ENCODE results near the gene NOXO1.

The NOXO1 gene

DNA sequence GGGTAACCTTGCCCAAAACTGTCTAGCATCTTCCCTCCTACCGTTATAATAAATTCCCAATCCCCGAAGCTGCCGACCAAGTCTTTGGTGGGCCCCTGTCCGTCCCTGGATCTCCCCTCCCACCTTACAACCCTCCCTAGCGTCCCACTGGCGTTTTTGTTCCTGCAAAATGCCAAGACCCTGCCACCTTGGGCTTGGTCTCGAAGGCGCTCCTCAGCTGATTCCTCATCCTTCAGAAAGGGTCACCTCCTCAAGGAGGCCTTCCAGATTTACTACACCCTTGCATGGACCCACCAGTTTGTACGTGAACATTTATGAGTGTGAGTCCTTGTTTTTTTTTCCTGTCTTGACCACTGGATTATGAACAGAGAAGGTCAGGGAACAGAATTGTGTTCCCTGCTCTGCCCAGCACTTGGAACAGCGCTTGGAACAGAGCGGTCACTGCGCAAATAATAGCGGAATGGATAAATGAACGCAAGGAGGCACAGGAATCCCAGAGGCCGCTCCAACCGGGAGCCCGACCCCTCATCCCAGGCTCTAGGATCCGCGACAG is 1.8 kb upstream of the NOXO1 start:
- no peak overlapping the region for H4K12ac ChIP-seq (ENCODE audit: low read depth, low read length)
- H3K79me1 ChIP-seq (ENCODE audit: low read length), result peaks cover 8% of the 10 kb centered on the region
- H3K18ac ChIP-seq (ENCODE audit: low read length), result no peak overlapping the region
- peaks cover 2% of the 10 kb centered on the region for H3K79me2 ChIP-seq (ENCODE audit: control insufficient read depth, insufficient read depth, low read length, poor library complexity)
- WGBS (ENCODE audit: extremely low coverage, insufficient coverage, insufficient read length), result no CpG with 5 or more reads among the region's 19 CpGs
- H3K9ac ChIP-seq (ENCODE audit: low read length), result no peak overlapping the region
- no peak overlapping the region for H2AK5ac ChIP-seq (ENCODE audit: low read length)
- no peak overlapping the region for H2BK120ac ChIP-seq (ENCODE audit: insufficient read depth, low read length, poor library complexity)
- H3K4ac ChIP-seq (ENCODE audit: low read depth, low read length), result no peak overlapping the region
- peaks cover 37% of the 10 kb centered on the region for H3K27me3 ChIP-seq (ENCODE audit: insufficient read depth, low read length)
- no peak overlapping the region for H4K8ac ChIP-seq (ENCODE audit: low read depth, low read length)
- peaks cover 23 to 26% of the 10 kb centered on the region in 2 experiments for H3K36me3 ChIP-seq (ENCODE audit: control insufficient read depth in 1 of 2, insufficient read depth in 2 of 2, low read length in 2 of 2)
- no peak overlapping the region for H3K23ac ChIP-seq (ENCODE audit: low read length)
- DNase-seq, result no peak
- no peak overlapping the region for H2BK12ac ChIP-seq (ENCODE audit: low read length)
- H3K14ac ChIP-seq (ENCODE audit: low read length), result no peak overlapping the region
- H3K9me3 ChIP-seq (ENCODE audit: insufficient read depth, low read depth, low read length), result peaks cover 8% of the 10 kb centered on the region
- H2BK5ac ChIP-seq (ENCODE audit: low read depth, low read length, poor library complexity), result no peak overlapping the region
- peak overlapping the region; percentile 76 for H3K4me3 ChIP-seq (ENCODE audit: low read depth, low read length)
- H3K4me1 ChIP-seq (ENCODE audit: control insufficient read depth in 1 of 2, insufficient read depth in 2 of 2, low read length in 2 of 2), result peaks cover 18 to 25% of the 10 kb centered on the region in 2 experiments
- no peak overlapping the region for H3K27ac ChIP-seq (ENCODE audit: low read depth, low read length)
- H3K4me2 ChIP-seq (ENCODE audit: low read length), result peak overlapping the region; percentile 98
- H4K91ac ChIP-seq (ENCODE audit: low read depth, low read length), result no peak overlapping the region
- H2AFZ ChIP-seq (ENCODE audit: insufficient read depth, low read length, poor library complexity), result no peak overlapping the region

DNA sequence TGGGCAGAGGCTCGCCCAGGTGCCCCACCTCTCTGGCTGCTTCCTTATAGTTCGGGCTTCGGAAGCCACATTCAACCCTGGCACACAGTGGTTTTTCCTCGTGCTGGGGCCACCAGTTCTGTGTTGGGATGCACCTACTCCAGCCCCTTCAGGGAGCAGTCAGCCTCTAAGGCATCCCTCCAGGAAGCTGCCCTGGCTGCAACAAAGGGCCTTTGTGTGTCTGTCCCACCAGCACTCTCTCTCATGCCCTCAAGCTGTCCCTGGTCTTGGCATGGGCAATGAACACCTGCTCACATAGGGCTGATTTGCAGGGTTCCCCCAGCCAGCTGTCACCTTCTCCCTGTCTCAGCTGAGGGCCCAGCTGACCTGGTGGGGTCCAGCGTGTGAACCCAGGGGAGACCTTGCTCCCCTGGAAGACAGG is 754 bp upstream of the NOXO1 start:
- Histone ChIP-seq H3K4me2 (ENCODE audit: low read length) (no peak overlapping the region), H2BK5ac (ENCODE audit: low read depth, low read length, poor library complexity) (no peak overlapping the region), H3K4me3 (ENCODE audit: low read depth, low read length) (no peak overlapping the region), H4K91ac (ENCODE audit: low read depth, low read length) (no peak overlapping the region), H3K27ac (ENCODE audit: low read depth, low read length) (no peak overlapping the region), H3K23ac (ENCODE audit: low read length) (no peak overlapping the region), H4K8ac (ENCODE audit: low read depth, low read length) (no peak overlapping the region), H4K12ac (ENCODE audit: low read depth, low read length) (no peak overlapping the region), H3K18ac (ENCODE audit: low read length) (no peak overlapping the region), H3K27me3 (ENCODE audit: insufficient read depth, low read length) (peaks cover 37% of the 10 kb centered on the region), H2AFZ (ENCODE audit: insufficient read depth, low read length, poor library complexity) (no peak overlapping the region), H3K4me1 (ENCODE audit: control insufficient read depth in 1 of 2, insufficient read depth in 2 of 2, low read length in 2 of 2) (peaks cover 18 to 25% of the 10 kb centered on the region in 2 experiments), H3K36me3 (ENCODE audit: control insufficient read depth in 1 of 2, insufficient read depth in 2 of 2, low read length in 2 of 2) (peaks cover 33% of the 10 kb centered on the region in 2 experiments), H3K9me3 (ENCODE audit: insufficient read depth, low read depth, low read length) (peaks cover 8% of the 10 kb centered on the region), H2AK5ac (ENCODE audit: low read length) (no peak overlapping the region), H3K79me1 (ENCODE audit: low read length) (peaks cover 8% of the 10 kb centered on the region), H3K9ac (ENCODE audit: low read length) (no peak overlapping the region), H3K4ac (ENCODE audit: low read depth, low read length) (no peak overlapping the region), H2BK12ac (ENCODE audit: low read length) (no peak overlapping the region), H3K79me2 (ENCODE audit: control insufficient read depth, insufficient read depth, low read length, poor library complexity) (peaks cover 2% of the 10 kb centered on the region), H2BK120ac (ENCODE audit: insufficient read depth, low read length, poor library complexity) (no peak overlapping the region), H3K14ac (ENCODE audit: low read length) (no peak overlapping the region)
- no peak for DNase-seq
- WGBS (ENCODE audit: extremely low coverage, insufficient coverage, insufficient read length), result no CpG with 5 or more reads among the region's 5 CpGs

DNA sequence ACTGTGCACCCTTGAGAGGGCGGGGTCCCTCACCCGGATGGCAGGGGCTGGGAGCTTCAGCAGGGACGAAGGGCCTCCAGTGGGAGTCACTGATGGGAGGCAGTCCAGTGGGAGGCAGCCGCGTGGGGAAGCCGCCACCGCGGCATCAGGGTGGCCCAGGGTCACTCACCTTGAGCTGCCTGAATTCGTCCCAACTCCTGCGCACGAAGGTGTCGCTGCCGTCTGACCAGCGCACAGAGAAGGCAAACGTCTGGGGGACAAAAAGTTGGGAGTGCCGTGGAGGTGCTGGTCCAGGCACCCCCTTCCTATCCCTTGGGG is 540 bp downstream of the NOXO1 start:
- no peak for DNase-seq
- H3K36me3 ChIP-seq (ENCODE audit: control insufficient read depth in 1 of 2, insufficient read depth in 2 of 2, low read length in 2 of 2), result peaks cover 33% of the 10 kb centered on the region in 2 experiments
- H3K23ac ChIP-seq (ENCODE audit: low read length), result no peak overlapping the region
- no peak overlapping the region for H3K14ac ChIP-seq (ENCODE audit: low read length)
- no peak overlapping the region for H3K4me3 ChIP-seq (ENCODE audit: low read depth, low read length)
- H2BK12ac ChIP-seq (ENCODE audit: low read length), result no peak overlapping the region
- no peak overlapping the region for H4K91ac ChIP-seq (ENCODE audit: low read depth, low read length)
- H4K12ac ChIP-seq (ENCODE audit: low read depth, low read length), result no peak overlapping the region
- no peak overlapping the region for H3K4ac ChIP-seq (ENCODE audit: low read depth, low read length)
- H3K79me2 ChIP-seq (ENCODE audit: control insufficient read depth, insufficient read depth, low read length, poor library complexity), result peaks cover 2% of the 10 kb centered on the region
- H3K9ac ChIP-seq (ENCODE audit: low read length), result no peak overlapping the region
- H3K27ac ChIP-seq (ENCODE audit: low read depth, low read length), result no peak overlapping the region
- peaks cover 8% of the 10 kb centered on the region for H3K79me1 ChIP-seq (ENCODE audit: low read length)
- H3K4me2 ChIP-seq (ENCODE audit: low read length), result no peak overlapping the region
- H2BK5ac ChIP-seq (ENCODE audit: low read depth, low read length, poor library complexity), result no peak overlapping the region
- no peak overlapping the region for H4K8ac ChIP-seq (ENCODE audit: low read depth, low read length)
- H2BK120ac ChIP-seq (ENCODE audit: insufficient read depth, low read length, poor library complexity), result no peak overlapping the region
- no peak overlapping the region for H2AK5ac ChIP-seq (ENCODE audit: low read length)
- no peak overlapping the region for H2AFZ ChIP-seq (ENCODE audit: insufficient read depth, low read length, poor library complexity)
- no CpG with 5 or more reads among the region's 16 CpGs for WGBS (ENCODE audit: extremely low coverage, insufficient coverage, insufficient read length)
- H3K27me3 ChIP-seq (ENCODE audit: insufficient read depth, low read length), result peaks cover 37% of the 10 kb centered on the region
- peaks cover 18 to 25% of the 10 kb centered on the region in 2 experiments for H3K4me1 ChIP-seq (ENCODE audit: control insufficient read depth in 1 of 2, insufficient read depth in 2 of 2, low read length in 2 of 2)
- H3K18ac ChIP-seq (ENCODE audit: low read length), result no peak overlapping the region
- peaks cover 8% of the 10 kb centered on the region for H3K9me3 ChIP-seq (ENCODE audit: insufficient read depth, low read depth, low read length)

DNA sequence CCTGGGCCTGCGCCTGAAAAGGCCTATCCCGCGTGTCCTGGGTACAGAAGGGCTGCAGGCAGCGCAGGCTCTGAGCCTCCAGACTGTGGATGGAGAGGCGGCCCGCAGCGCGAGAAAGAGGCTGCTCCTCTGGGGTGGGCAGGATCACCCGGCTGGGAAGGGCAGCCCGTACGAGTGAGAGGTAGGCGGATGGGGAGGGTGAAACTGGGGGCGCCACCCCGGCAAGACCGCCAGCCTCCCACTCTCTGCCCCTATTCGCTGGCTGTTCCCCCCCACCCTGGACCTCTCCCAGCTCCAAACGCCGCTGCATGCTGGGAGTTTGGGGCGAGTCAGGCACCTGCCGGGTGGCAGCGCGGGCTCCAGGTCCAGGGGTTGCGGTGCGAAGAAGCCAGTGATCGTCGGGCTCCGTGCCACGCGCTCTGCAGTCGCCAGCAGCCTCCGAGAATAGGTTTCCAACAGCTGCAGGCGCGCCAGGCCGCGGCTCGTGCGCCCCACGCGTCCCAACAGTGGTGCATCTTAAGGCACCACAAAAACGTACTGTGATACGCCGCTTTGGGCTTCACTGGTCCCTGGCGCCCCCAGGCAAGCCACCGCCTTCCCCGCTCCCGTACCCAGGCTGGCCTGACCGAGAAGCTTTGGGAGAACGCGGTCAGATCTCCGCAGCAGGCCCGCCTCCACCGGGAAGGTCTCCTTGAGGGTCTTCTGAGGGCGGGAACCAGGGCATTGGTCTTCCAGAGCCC is 1.1 kb downstream of the NOXO1 start:
- Histone ChIP-seq H3K18ac (ENCODE audit: low read length) (no peak overlapping the region), H3K9ac (ENCODE audit: low read length) (no peak overlapping the region), H2AK5ac (ENCODE audit: low read length) (no peak overlapping the region), H3K36me3 (ENCODE audit: control insufficient read depth in 1 of 2, insufficient read depth in 2 of 2, low read length in 2 of 2) (peaks cover 33% of the 10 kb centered on the region in 2 experiments), H4K12ac (ENCODE audit: low read depth, low read length) (no peak overlapping the region), H2AFZ (ENCODE audit: insufficient read depth, low read length, poor library complexity) (no peak overlapping the region), H3K14ac (ENCODE audit: low read length) (no peak overlapping the region), H3K79me1 (ENCODE audit: low read length) (peaks cover 8% of the 10 kb centered on the region), H4K91ac (ENCODE audit: low read depth, low read length) (no peak overlapping the region), H2BK120ac (ENCODE audit: insufficient read depth, low read length, poor library complexity) (no peak overlapping the region), H3K9me3 (ENCODE audit: insufficient read depth, low read depth, low read length) (peaks cover 8% of the 10 kb centered on the region), H3K4me2 (ENCODE audit: low read length) (peak overlapping the region; percentile 66), H3K4me3 (ENCODE audit: low read depth, low read length) (no peak overlapping the region), H2BK12ac (ENCODE audit: low read length) (no peak overlapping the region), H3K4ac (ENCODE audit: low read depth, low read length) (no peak overlapping the region), H3K27me3 (ENCODE audit: insufficient read depth, low read length) (peaks cover 37% of the 10 kb centered on the region), H3K23ac (ENCODE audit: low read length) (no peak overlapping the region), H2BK5ac (ENCODE audit: low read depth, low read length, poor library complexity) (no peak overlapping the region), H4K8ac (ENCODE audit: low read depth, low read length) (no peak overlapping the region), H3K79me2 (ENCODE audit: control insufficient read depth, insufficient read depth, low read length, poor library complexity) (peaks cover 2% of the 10 kb centered on the region), H3K27ac (ENCODE audit: low read depth, low read length) (no peak overlapping the region), H3K4me1 (ENCODE audit: control insufficient read depth in 1 of 2, insufficient read depth in 2 of 2, low read length in 2 of 2) (peaks cover 15 to 22% of the 10 kb centered on the region in 2 experiments)
- WGBS (ENCODE audit: extremely low coverage, insufficient coverage, insufficient read length), result no CpG with 5 or more reads among the region's 53 CpGs
- DNase-seq, result peak in 1 of 2 donors; percentile 42

Data from trophoblast cell (in vitro differentiated cells and primary cell).